H1 (cell line): ENCODE measurements around the gene OR2J1. TPM values are rescaled to one million over a fixed set of nuclear protein-coding genes. Genes with fewer than 3 reads are reported as not detected.

ENCODE experiments used
- BCL11A ChIP-seq, 2 experiments: IDR thresholded peaks; one replicate each; pipeline ENCODE4 v1.6.1; 2011; ENCODE audit warnings: low read depth in 2 of 2, low read length in 2 of 2, mild to moderate bottlenecking in 2 of 2
- BRCA1 ChIP-seq: IDR thresholded peaks from 2 replicates; pipeline ENCODE4 v1.6.1; 2012; ENCODE audit warnings: low read depth, low read length, improper control_type of control experiment
- EZH2 ChIP-seq: fragments of 200-600 bp; sonication (generic); IDR thresholded peaks from 2 replicates; pipeline ENCODE4 v1.7.1; 2012; ENCODE audit warnings: low read depth, mild to moderate bottlenecking, moderate library complexity, low read length, inconsistent platforms; ENCODE audit not compliant: severe bottlenecking
- JUND ChIP-seq: IDR thresholded peaks from 2 replicates; pipeline ENCODE4 v1.6.1; 2011; ENCODE audit warnings: mild to moderate bottlenecking, improper control_type of control experiment, low read length
- MAX ChIP-seq: IDR thresholded peaks from 2 replicates; pipeline ENCODE4 v1.6.1; 2012; ENCODE audit warnings: inconsistent platforms
- NRF1 ChIP-seq: IDR thresholded peaks from 2 replicates; pipeline ENCODE4 v1.6.1; 2011; ENCODE audit warnings: mild to moderate bottlenecking, low read depth, low read length, improper control_type of control experiment
- PHF8 ChIP-seq: fragments of 200-600 bp; sonication (generic); conservative IDR thresholded peaks from 2 replicates; pipeline ENCODE4 v1.7.1; 2012; ENCODE audit warnings: low read depth, mild to moderate bottlenecking, inconsistent platforms, low read length, moderate library complexity
- POU5F1 ChIP-seq: IDR thresholded peaks from 2 replicates; pipeline ENCODE4 v1.6.1; 2011; ENCODE audit warnings: low read depth, mild to moderate bottlenecking, low read length, moderate library complexity
- TAF7 ChIP-seq: optimal IDR thresholded peaks from 2 replicates; pipeline ENCODE3; 2011; ENCODE audit warnings: low read depth, mild to moderate bottlenecking, inconsistent platforms, low read length, moderate library complexity, borderline replicate concordance
- polyA plus RNA-seq, 7 experiments: library from polyadenylated mRNA; depleted of rRNA in 3 of 7; stranded (reverse) in 5 of 7; unstranded in 2 of 7; fragments of >200 nt in 5 of 7; fragments of 200-250 nt in 2 of 7; gene quantifications; 1 replicate in 5 of 7; 2 replicates in 1 of 7; 4 replicates in 1 of 7; pipeline versions ENCODE4 v1.2.1 to v1.2.3, GENCODE V29; 2011 to 2013; ENCODE audit warnings: missing spikeins in 2 of 7, mixed read lengths in 2 of 7
- total RNA-seq: library from RNA; stranded (reverse); fragmentation: NEBNext Ultra II Directional; extraction: Animal tissue kit (Norgen Biotek cat#: 25700); gene quantifications from 2 replicates; pipeline ENCODE4 v1.2.1, GENCODE V29; 2021
- TF ChIP-seq, protein P1 (sequence below): fragments of 300-600 bp; sonication (generic); IDR thresholded peaks from 2 replicates; pipeline ENCODE4 v1.7.1; 2012; ENCODE audit warnings: low read length, moderate library complexity, mild to moderate bottlenecking, inconsistent platforms; ENCODE audit not compliant: insufficient replicate concordance

Gene OR2J1
- total and polyA plus RNA-seq, 2 of the 8 experiments (the other 6 are each of a cell fraction or from before 2014, with no cell fraction given) = not detected

GRCh38 chr6:29087213-29087612 is 12.1 kb upstream of the OR2J1 start, which contains the start of gene OR2B3 (continued):
- TF ChIP-seq, protein P1, sequence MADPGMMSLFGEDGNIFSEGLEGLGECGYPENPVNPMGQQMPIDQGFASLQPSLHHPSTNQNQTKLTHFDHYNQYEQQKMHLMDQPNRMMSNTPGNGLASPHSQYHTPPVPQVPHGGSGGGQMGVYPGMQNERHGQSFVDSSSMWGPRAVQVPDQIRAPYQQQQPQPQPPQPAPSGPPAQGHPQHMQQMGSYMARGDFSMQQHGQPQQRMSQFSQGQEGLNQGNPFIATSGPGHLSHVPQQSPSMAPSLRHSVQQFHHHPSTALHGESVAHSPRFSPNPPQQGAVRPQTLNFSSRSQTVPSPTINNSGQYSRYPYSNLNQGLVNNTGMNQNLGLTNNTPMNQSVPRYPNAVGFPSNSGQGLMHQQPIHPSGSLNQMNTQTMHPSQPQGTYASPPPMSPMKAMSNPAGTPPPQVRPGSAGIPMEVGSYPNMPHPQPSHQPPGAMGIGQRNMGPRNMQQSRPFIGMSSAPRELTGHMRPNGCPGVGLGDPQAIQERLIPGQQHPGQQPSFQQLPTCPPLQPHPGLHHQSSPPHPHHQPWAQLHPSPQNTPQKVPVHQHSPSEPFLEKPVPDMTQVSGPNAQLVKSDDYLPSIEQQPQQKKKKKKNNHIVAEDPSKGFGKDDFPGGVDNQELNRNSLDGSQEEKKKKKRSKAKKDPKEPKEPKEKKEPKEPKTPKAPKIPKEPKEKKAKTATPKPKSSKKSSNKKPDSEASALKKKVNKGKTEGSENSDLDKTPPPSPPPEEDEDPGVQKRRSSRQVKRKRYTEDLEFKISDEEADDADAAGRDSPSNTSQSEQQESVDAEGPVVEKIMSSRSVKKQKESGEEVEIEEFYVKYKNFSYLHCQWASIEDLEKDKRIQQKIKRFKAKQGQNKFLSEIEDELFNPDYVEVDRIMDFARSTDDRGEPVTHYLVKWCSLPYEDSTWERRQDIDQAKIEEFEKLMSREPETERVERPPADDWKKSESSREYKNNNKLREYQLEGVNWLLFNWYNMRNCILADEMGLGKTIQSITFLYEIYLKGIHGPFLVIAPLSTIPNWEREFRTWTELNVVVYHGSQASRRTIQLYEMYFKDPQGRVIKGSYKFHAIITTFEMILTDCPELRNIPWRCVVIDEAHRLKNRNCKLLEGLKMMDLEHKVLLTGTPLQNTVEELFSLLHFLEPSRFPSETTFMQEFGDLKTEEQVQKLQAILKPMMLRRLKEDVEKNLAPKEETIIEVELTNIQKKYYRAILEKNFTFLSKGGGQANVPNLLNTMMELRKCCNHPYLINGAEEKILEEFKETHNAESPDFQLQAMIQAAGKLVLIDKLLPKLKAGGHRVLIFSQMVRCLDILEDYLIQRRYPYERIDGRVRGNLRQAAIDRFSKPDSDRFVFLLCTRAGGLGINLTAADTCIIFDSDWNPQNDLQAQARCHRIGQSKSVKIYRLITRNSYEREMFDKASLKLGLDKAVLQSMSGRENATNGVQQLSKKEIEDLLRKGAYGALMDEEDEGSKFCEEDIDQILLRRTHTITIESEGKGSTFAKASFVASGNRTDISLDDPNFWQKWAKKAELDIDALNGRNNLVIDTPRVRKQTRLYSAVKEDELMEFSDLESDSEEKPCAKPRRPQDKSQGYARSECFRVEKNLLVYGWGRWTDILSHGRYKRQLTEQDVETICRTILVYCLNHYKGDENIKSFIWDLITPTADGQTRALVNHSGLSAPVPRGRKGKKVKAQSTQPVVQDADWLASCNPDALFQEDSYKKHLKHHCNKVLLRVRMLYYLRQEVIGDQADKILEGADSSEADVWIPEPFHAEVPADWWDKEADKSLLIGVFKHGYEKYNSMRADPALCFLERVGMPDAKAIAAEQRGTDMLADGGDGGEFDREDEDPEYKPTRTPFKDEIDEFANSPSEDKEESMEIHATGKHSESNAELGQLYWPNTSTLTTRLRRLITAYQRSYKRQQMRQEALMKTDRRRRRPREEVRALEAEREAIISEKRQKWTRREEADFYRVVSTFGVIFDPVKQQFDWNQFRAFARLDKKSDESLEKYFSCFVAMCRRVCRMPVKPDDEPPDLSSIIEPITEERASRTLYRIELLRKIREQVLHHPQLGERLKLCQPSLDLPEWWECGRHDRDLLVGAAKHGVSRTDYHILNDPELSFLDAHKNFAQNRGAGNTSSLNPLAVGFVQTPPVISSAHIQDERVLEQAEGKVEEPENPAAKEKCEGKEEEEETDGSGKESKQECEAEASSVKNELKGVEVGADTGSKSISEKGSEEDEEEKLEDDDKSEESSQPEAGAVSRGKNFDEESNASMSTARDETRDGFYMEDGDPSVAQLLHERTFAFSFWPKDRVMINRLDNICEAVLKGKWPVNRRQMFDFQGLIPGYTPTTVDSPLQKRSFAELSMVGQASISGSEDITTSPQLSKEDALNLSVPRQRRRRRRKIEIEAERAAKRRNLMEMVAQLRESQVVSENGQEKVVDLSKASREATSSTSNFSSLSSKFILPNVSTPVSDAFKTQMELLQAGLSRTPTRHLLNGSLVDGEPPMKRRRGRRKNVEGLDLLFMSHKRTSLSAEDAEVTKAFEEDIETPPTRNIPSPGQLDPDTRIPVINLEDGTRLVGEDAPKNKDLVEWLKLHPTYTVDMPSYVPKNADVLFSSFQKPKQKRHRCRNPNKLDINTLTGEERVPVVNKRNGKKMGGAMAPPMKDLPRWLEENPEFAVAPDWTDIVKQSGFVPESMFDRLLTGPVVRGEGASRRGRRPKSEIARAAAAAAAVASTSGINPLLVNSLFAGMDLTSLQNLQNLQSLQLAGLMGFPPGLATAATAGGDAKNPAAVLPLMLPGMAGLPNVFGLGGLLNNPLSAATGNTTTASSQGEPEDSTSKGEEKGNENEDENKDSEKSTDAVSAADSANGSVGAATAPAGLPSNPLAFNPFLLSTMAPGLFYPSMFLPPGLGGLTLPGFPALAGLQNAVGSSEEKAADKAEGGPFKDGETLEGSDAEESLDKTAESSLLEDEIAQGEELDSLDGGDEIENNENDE = no peak
- no peak for TF ChIP-seq TAF7
- no peak for TF ChIP-seq EZH2
- no peak for TF ChIP-seq NRF1
- no peak for TF ChIP-seq BRCA1
- no peak for TF ChIP-seq BCL11A (IDR thresholded peaks at IDR 0.05; ENCODE audit: low read depth in 2 of 2, low read length in 2 of 2)
- TF ChIP-seq JUND = no peak
- no peak for TF ChIP-seq POU5F1
- TF ChIP-seq MAX = no peak
- no peak for TF ChIP-seq PHF8
